Measurements from ENCODE around the gene LOXHD1.

- no peak for TF ChIP-seq CTCF (IDR thresholded peaks at IDR 0.05)
- no peak for TF ChIP-seq ZFX (IDR thresholded peaks at IDR 0.05; ENCODE audit: borderline replicate concordance)
Measured at GRCh38 chr18:46538376-46538775, 118.6 kb downstream of the LOXHD1 start.
